ENCODE results near the gene BLOC1S5.
A peak's percentile ranks its signal among the peaks of the same experiment; 100 is the strongest.

Gene BLOC1S5

GRCh38 chr6:8063761-8064637 is at the start of gene BLOC1S5:
BLOC1S5 (minus strand) TSS chr6:8064389; CDS start chr6:8064376, 13 bp downstream.
- peak; percentile 94 for DNase-seq

GRCh38 chr6:8113131-8113654 is 49.0 kb upstream of the BLOC1S5 start:
- DNase-seq, result no peak

- no peak for DNase-seq
Measured at GRCh38 chr6:8110725-8111124, 46.5 kb upstream of the BLOC1S5 start.

- DNase-seq, result no peak
Measured at GRCh38 chr6:8110117-8110721, 46.0 kb upstream of the BLOC1S5 start.

- DNase-seq, result no peak
Measured at GRCh38 chr6:8108759-8109539, 44.8 kb upstream of the BLOC1S5 start.

- DNase-seq, result no peak
Measured at GRCh38 chr6:8108031-8108660, 44.0 kb upstream of the BLOC1S5 start.

- no peak for DNase-seq
Measured at GRCh38 chr6:8105791-8106190, 41.6 kb upstream of the BLOC1S5 start.

GRCh38 chr6:8103726-8104125 is 39.5 kb upstream of the BLOC1S5 start:
- DNase-seq, result no peak

GRCh38 chr6:8102122-8102958 is 38.2 kb upstream of the BLOC1S5 start, which contains the start of gene EEF1E1:
EEF1E1 (minus strand) TSS chr6:8102548; CDS start chr6:8102521, 27 bp downstream.
- DNase-seq, result peak; percentile 94

- DNase-seq, result no peak
Measured at GRCh38 chr6:8100159-8100854, 36.1 kb upstream of the BLOC1S5 start.

- no peak for DNase-seq
Measured at GRCh38 chr6:8090650-8091049, 26.5 kb upstream of the BLOC1S5 start.

- no peak for DNase-seq
Measured at GRCh38 chr6:8088886-8089285, 24.7 kb upstream of the BLOC1S5 start.

- no peak for DNase-seq
Measured at GRCh38 chr6:8087870-8088754, 23.9 kb upstream of the BLOC1S5 start.

- no peak for DNase-seq
Measured at GRCh38 chr6:8086755-8087306, 22.6 kb upstream of the BLOC1S5 start.

- no peak for DNase-seq
Measured at GRCh38 chr6:8085053-8085511, 20.9 kb upstream of the BLOC1S5 start.

GRCh38 chr6:8084586-8084985 is 20.4 kb upstream of the BLOC1S5 start:
- DNase-seq, result no peak

- no peak for DNase-seq
Measured at GRCh38 chr6:8082954-8083858, 19.0 kb upstream of the BLOC1S5 start.

GRCh38 chr6:8082572-8082953 is 18.4 kb upstream of the BLOC1S5 start:
- DNase-seq, result no peak
